Myocyte (in vitro differentiated cells): ENCODE results near the gene STK11. TPM values are rescaled to one million over a fixed set of nuclear protein-coding genes. Genes with fewer than 3 reads are reported as not detected.

ENCODE experiments used
- DNase-seq: peaks from one replicate; pipeline ENCODE4 v3.0.0-alpha.2; 2012; ENCODE audit warnings: low read depth
- total RNA-seq: library from RNA; depleted of rRNA; stranded (reverse); fragments of >200 nt; gene quantifications from 2 replicates; pipeline ENCODE4 v1.2.3, GENCODE V29; 2014

The STK11 gene
- total RNA-seq, 1 donor from 2014 or later, result 86.3 TPM

DNA sequence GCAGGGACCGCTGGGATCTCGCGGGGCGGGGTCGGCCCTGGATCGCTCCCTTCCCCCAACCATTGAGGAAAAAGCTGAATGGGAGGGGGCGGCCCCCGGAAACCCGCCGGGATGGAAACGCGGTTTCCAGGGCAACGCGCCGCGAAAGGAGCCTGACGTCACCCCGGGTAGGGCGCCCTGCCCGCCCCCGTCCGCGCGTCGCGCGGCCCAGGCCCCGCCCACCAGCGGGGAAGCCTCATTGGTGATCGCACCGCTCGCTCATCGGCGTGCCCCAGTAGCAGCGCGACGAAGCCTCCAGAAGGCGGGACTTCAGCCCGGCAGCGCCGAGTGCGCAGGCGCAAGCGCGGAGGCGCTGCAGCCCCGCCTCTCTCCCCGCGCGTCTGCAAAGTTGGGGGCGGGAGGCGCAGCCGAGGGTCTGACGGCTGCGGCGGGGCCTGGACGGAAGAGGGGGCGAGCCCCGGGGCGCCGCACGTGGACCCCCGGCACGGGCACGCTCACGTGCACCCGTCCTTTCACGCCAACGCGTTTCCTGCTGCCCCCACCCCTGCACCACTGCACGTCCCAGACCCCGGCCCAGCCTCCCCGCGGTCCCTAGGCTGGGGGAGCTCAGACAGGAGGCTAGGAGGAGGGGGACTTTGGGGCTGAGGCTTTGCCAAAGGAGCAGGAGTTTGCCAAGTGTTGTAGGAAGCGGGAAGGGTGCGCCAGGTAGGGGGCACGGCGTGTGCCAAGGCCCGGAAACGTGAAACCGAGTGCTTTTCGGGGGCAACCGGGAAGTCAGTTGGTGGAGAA lies 55.4 kb downstream of the STK11 start:
- peak; percentile 94 for DNase-seq

- DNase-seq, result no peak
Observed at GRCh38 chr19:1261538-1261797, 55.9 kb downstream of the STK11 start.

DNA sequence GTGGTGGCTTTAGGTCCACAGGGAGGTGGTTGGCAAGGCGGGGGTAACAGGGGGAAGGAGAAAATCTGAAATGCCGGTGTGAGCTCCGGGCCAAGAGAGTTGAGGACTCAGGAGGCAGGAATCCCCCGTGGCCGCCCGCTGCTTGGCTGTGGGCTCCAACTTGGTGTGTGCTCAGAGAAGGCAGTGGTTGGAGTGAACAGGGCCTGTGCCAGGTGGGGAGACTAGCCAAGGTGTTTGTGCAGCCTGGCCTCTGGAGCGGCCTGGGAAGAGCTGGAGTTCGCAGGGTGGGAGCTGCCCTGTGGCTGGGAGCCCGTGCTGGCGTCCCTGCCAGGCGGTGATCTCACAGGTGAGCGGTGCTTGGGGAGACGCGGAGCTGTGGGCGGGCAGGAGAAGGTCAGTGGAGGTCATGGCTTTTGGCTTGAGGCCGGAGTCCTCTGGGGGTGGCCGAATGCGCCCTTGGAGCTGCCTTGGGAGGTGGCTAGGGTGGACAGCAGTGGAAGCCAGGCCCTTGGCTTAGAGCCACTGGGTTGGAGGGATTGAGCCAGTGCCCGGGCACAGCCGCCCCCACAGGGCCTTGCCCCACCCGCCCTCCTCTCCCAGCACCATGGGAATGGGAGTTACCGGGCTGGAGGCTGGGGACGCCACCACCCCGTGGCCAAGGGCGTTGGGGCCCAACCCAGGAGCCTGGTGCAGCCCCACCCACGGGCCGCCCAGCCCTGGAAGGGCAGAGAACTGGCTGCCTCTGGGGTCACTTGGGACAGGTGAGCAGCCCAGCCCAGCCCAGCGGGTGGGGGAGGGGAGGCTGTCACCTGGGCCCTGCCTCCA lies 56.4 kb downstream of the STK11 start:
- DNase-seq, result peak; percentile 67

- peak; percentile 64 for DNase-seq
Observed at GRCh38 chr19:1262623-1263123, 57.1 kb downstream of the STK11 start.

GRCh38 chr19:1263188-1263587 lies 57.6 kb downstream of the STK11 start:
- peak; percentile 83 for DNase-seq

- DNase-seq, result peak; percentile 96
Observed at GRCh38 chr19:1264801-1265614, 59.4 kb downstream of the STK11 start.

DNA sequence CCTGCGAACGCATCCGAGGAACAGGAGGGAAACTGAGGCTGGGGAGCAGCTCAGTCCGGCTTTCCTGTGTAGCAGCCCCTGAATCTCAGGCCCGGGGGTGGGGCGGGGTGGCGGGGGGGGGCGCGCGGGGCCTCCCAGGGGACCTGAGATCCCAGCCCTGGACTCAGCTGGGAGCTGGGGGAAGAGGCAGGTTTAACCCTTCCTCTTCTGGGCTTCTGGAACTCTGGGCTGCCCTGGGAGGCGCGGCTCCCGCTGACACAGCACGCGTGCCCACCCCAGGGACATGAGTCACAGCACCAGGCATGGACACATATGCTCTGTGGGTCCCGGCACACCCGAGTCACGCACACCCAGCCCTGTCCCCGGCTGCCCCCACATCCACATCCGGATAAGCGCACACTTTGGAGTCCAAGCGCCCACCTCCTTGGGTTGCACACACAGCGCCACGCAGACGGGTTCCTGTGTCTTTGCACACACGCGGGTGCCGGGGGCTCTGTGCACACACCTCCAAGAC lies 60.1 kb downstream of the STK11 start:
- DNase-seq, result peak; percentile 92

- DNase-seq, result peak; percentile 94
Observed at GRCh38 chr19:1266129-1266915, 60.7 kb downstream of the STK11 start.

DNA sequence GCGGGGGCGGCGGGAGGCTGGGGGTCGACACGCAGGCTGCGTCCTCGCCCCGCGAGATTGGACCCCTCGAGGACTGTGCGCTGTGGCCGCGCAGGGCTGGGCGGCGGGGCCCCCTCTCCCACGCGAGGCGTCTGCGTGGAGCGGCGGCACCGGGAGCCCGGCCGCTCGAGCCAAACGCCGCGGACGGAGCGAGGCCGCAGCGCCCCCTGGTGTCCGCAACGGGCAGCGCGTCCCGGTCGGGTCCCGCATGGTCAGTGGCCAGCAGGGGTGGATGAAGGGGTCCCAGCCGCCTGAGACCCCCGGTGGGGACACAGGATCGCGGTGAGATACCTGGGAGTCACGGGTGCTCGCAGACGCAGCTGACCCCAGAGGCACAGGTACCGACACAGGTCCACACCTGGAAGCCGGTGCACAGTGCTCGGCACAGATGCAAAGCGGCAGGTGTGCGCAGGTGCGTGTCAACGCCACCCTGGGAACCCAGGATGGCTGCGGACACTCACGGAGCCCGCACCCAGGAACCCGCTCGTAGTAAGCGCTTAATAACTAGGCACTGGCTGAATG lies 61.4 kb downstream of the STK11 start:
- DNase-seq, result peak; percentile 67

GRCh38 chr19:1267477-1268225 lies 62.1 kb downstream of the STK11 start:
- no peak for DNase-seq

DNA sequence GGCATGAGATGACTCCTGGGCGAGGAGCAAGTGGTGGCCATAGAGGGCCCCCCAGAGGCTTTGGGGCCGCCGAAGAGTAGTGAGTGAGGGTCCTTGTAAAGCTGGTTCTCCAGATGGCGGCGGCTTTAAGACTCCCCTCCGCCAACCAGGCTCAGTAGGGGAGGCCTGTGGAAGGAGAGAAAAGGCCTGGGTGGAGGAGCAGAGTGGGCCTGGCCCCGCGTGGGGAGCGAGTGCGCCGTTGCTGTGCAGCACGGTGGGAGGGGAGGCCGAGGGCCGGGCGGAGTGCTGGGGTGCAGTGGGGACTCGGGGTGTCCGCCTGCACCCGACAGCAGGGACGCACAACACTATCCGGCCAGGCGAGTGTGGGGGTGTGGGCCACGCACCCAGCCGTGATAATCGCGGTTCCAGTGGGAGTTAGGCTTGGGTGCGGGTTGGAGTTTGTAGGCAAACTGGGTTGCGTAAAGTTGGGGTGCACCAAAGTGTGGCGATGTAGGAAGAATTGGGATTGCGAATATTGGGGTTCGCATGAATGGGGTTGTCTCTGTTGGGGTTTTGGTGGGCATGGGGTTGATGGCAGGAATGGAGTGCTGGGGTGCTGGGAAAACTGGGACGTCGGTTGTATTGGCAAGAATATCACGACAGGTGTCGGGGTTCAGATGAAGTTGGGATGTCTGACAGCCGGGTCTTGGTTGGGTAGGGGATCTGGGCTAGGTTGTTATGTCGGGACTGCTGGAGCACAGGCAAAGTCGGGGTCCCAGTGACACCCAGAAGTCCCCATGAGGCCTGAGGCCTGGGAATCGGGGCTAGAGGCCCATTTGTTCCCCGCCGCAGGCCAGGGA lies 62.9 kb downstream of the STK11 start:
- DNase-seq, result no peak

- DNase-seq, result peak; percentile 99
Observed at GRCh38 chr19:1269065-1269477, 63.5 kb downstream of the STK11 start, which contains the start of gene CIRBP. TSS of gene CIRBP (plus strand) at chr19:1269332. CDS start at chr19:1270934, 1,602 bp downstream.

GRCh38 chr19:1269478-1270212 lies 64.1 kb downstream of the STK11 start:
- peak; percentile 91 for DNase-seq

- peak; percentile 75 for DNase-seq
Observed at GRCh38 chr19:1270213-1270853, 64.8 kb downstream of the STK11 start.

DNA sequence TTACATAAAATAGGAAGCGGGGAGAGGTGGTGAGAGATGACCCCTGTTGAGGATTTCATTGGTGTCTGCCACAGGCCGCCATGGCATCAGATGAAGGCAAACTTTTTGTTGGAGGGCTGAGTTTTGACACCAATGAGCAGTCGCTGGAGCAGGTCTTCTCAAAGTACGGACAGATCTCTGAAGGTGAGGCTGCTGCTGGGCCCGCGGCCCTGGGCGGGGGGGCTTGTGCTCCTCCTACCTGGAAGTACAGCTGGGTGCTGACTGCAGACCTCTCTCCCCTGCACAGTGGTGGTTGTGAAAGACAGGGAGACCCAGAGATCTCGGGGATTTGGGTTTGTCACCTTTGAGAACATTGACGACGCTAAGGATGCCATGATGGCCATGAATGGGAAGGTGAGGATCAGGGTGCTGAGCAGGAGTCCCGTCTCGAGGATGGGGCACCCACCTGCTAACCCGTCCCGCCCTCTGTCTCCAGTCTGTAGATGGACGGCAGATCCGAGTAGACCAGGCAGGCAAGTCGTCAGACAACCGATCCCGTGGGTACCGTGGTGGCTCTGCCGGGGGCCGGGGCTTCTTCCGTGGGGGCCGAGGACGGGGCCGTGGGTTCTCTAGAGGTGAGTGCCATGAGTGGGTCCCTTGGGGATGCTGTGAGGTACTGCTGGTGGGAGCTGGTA lies 65.4 kb downstream of the STK11 start:
- DNase-seq, result no peak
